NCI-H2171 (cell line): ENCODE results near the gene CINP.

Source experiments
- DNase-seq: peaks from one replicate; lab custom pipeline; 2025; lab: John Stamatoyannopoulos, UW

Gene CINP

GRCh38 chr14:102362545-102363181 is at the start of gene CINP, which contains the start of gene TECPR2:
Gene CINP (minus strand): TSS chr14:102362890. CDS start chr14:102362851, 39 bp downstream.
Gene TECPR2 (plus strand): TSS chr14:102362941. CDS start chr14:102376722, 13,781 bp downstream.
- peak; percentile 98 for DNase-seq

DNA sequence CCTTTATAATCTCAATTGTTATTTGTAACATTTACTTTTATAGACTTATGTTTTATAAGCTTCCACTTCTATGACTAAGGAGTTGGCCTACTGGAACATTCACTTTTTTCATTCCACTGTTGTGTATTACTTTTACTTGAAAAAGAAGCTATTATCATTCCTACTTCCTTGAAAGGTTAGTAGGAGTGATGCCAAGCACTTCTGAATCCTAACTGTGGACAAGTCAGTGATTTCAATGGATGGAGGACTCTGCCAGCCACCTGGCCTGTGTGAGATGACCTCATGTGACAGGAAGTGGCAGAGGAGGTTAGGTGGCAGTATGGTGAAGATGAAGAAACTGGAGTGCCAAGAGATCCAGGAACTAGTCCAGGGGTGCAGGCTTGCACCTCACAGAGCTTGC is 46.0 kb upstream of the CINP start:
- no peak for DNase-seq

DNA sequence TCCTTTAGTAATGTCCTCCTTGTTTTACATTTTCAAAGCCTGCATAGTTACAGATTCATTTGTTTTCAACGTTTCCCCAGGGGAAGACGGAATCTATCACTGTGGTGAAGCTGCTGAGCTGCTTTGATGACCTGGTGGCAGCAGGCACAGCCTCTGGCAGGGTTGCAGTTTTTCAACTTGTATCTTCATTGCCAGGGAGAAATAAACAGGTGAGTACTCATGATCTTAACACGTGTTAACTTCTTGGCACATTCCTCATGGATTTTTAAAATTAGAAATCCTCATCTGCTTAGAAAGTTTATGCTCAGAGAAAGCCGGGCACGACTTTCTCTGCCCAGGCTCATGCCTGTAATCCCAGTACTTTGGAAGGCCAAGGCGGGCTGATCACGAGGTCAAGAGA is 44.6 kb upstream of the CINP start:
- no peak for DNase-seq

- DNase-seq: no peak
Observed at GRCh38 chr14:102403028-102403427, 40.3 kb upstream of the CINP start.

DNA sequence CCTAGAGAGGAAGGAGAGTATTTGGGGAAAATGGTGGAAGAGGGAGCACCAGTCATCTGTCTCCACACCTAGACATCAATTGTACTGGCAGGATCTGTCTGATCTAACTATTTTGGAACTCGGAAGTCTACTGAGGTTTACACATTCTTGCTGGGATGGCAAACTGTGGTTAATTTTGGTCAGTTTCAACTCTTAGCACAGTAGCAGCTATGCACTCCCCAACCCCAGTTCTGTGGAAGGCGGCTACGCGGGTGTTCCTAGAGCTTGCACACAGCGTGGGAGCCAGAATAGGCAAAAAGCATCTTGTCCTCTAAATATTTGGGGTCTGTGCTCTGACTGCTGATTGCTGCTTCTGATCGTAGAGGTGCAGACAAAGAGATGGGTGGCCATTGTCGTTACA is 33.8 kb upstream of the CINP start:
- DNase-seq: no peak

DNA sequence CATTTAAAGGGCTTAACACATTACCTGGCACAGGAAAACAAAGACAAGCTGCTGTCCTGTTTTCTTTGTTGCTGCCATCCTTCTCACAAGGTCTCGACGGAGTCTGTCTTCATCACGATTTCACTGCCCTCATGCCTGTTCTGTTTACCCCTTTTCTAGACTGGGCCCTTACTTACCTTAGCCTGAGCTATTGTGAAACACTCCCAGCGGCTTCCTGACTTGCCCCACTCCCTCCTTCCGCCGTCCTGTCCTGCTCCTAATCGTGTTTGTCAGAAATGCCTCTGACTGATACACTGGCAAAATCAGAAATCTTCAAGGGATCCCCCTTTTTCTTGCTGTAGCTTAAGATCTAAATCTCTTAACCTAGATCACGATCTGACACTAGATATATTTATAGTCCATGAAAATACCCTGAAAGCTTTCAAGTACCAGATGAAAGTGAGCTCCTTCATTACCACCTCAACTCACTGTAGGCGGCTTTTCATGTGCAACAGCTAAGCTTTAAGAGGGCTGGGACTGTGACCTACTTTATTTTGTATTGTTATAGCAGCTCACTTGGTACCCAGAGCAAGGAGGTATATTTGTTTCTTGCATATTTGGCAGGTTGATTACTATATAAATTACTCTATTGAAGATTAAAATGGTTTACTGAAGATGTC is 32.2 kb upstream of the CINP start:
- DNase-seq: no peak

- no peak for DNase-seq
Observed at GRCh38 chr14:102392506-102392905, 29.8 kb upstream of the CINP start.

GRCh38 chr14:102390064-102390855 is 27.6 kb upstream of the CINP start:
- no peak for DNase-seq

DNA sequence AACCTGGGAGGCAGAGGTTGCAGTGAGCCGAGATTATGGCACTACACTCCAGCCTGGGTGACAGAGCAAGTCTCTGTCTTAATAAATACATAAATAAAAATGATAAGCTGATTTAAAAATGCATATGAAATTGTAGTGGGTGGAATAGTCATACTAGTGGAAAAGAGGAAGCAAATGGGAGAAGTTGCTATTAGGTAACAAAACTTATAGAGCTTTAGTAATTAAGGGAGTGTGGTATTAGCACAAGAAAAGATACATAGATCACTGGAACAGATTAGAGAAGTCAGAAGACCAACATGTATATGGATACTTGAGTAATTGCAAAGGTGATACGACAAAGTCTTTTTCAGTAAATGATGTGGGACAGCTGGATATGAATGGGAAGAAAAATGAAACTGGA is 26.6 kb upstream of the CINP start:
- no peak for DNase-seq

- no peak for DNase-seq
Observed at GRCh38 chr14:102387086-102387485, 24.4 kb upstream of the CINP start.

- DNase-seq: no peak
Observed at GRCh38 chr14:102378830-102379229, 16.1 kb upstream of the CINP start.

DNA sequence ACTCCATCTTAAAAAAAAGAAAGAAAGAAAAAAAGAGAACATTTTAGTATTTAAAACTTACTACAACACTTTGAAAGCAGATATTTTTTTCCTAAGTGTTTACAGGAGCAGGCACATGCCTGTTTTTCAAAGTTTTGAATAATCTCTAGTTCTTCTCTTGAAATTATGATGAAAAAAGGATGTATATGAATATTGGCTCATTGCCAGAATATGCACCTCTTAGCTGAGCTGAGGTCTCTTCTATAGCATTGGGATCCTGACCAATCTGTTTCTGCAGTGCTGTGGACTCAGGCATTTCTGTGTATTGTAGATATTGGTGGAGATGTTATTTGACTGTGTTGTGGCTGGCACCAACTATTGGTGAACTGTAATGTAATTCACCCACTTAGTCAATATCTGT is 15.0 kb upstream of the CINP start:
- DNase-seq: no peak

DNA sequence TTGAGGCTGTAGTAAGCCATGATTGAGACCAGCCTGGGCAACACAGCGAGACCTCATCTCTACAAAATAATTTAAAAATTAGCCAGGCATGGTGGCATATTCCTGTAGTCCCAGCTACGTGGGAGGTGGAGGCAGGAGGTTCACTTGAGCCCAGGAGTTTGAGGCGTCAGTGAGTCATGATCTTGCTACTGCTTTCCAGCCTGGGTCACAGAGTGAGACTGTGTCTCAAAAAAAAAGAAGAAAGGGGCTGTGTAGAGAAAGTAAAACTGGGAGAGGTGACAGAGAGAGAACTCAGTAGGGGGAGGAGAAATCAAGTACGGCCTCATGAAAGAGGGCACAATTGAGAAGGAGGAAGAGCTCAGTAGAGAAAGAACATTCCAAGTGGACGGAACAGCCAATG is 12.4 kb upstream of the CINP start:
- DNase-seq: no peak

DNA sequence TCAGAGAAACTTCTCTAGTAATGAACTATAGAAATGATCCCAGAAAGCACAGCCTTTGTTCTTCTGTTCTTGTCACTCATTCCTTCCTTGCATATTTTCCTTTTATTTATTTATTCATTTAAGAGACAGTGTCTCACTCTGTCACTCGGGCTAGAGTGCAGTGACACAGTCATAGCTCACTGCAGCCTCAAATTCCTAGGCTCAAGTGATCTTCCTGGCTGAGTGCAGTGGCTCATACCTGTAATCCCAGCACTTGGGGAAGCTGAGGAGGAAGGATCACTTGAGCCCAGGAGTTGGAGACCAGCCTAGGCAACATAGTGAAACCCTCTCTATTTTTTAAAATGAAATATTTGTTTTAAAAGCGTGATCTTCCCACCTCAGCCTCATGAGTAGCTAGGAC is 11.6 kb upstream of the CINP start:
- no peak for DNase-seq

DNA sequence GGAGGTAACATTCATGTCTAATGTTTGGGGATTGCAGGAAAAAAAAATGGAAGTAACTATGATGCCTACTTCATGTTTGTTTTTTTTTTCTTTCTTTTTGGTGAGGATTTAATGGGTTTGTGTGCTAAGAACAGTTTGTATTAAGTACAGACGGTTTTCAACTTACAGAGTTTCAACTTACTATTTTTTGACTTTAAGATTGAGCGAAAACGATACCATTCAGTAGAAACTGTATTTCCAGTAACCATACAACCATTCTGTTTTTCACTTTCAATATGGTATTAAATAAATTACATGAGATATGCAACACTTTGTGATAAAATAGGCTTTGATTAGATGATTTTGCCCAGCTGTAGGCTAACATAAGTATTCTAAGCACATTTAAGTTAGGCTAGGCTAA is 10.4 kb upstream of the CINP start:
- no peak for DNase-seq

GRCh38 chr14:102371361-102371760 is 8.7 kb upstream of the CINP start:
- DNase-seq: no peak

- no peak for DNase-seq
Observed at GRCh38 chr14:102370305-102370809, 7.7 kb upstream of the CINP start.

DNA sequence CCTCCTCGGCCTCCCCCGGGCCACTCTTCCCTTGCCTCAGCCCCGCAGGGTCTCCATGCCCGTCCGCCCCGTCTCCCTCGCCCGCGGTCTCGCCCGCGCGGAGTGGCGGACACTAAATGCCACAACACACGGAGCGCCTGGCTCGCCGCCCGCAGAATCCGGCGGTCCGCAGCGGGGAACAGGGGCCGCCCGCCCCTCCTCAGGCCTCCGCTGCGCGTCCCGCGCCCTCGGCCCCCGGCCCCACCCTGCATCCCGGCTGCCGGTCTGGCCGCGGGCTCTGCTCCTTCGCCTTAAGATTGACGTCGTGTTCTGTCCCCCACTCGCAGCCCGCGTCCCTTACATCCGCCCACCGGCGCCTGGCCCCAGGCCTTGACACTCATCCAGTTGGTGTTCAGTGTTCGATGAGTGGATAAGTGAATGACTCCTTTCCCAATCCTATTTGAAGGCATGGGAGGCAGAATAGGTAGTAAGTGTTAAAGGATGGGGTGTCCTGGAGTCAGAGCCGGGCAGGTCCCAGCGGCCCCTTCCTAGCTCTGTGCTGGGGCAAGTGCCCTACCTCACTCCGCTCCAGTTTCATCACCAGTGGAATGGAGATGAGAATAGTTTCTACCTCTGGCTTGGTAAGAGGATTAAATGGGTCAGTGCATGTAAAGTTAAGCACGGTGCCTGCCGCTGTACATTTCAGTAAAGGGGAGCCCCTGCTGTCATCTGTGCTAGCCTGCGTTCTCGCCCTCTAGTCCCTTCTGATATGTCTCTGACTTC is 673 bp upstream of the CINP start:
- peak; percentile 37 for DNase-seq

- no peak for DNase-seq
Observed at GRCh38 chr14:102362084-102362483, 606 bp downstream of the CINP start.

GRCh38 chr14:102360388-102360787 is 2.3 kb downstream of the CINP start:
- no peak for DNase-seq

DNA sequence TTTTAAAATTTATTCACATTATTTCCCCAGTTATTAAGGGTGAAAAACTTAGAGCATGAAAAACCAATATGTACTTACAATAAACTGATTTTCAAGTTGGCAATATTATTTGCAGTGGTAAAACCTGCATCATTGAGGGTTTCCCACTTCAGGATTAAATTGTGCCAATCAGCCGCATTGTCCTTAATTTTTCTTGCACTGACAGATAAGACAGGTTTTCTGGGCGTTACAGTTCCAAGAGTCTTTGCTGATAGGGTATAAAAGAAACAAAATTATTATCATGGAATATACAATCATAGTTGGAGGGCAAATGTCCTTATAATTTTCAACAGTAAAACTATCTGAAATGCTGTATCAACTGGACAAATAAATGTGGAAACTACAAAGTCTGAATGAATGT is 3.3 kb downstream of the CINP start:
- no peak for DNase-seq

DNA sequence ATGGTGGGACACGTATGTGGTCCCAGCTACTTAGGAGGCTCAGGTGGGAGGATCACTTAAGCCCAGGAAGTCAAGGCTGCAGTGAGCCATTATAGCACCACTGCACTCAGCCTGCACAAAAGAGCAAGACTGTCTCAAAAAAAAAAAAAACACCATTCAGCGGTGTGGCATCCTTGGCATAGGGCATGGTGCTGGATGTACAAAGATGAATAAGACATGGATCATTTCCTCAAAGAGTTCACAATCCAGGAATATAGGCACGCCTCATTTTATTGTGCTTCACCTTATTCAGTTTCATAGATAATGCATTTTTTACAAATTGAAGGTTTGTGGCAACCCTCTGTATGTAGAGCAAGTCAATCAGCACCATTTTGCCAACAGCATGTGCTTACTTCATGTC is 6.4 kb downstream of the CINP start:
- no peak for DNase-seq
